WTC11 (cell line): ENCODE results near the gene TRIB2.

ENCODE experiments used
- CREB1 ChIP-seq: sonication (generic); formaldehyde crosslinking; IDR thresholded peaks from 2 replicates; pipeline ENCODE4 v1.8.0; 2023; ENCODE audit warnings: mild to moderate bottlenecking, missing genetic modification reagents
- ZNF219 ChIP-seq: sonication (generic); formaldehyde crosslinking; IDR thresholded peaks from 2 replicates; pipeline ENCODE4 v1.8.0; 2023; ENCODE audit warnings: missing genetic modification reagents, mild to moderate bottlenecking, borderline replicate concordance
- TF ChIP-seq, protein P1 (sequence below): fragments of 200-600 bp; IDR thresholded peaks from 2 replicates; pipeline ENCODE4 v1.8.0; 2022; ENCODE audit warnings: antibody characterized with exemption
- TF ChIP-seq, protein P2 (sequence below): sonication (generic); formaldehyde crosslinking; IDR thresholded peaks from 2 replicates; pipeline ENCODE4 v1.8.1; 2023; ENCODE audit warnings: mild to moderate bottlenecking, missing genetic modification reagents
- TF ChIP-seq, protein P3 (sequence below): sonication (generic); formaldehyde crosslinking; IDR thresholded peaks from 2 replicates; pipeline ENCODE4 v1.8.1; 2022; ENCODE audit warnings: low read depth, mild to moderate bottlenecking, moderate library complexity, missing genetic modification reagents, borderline replicate concordance
- TF ChIP-seq, protein P4 (sequence below): sonication (generic); formaldehyde crosslinking; IDR thresholded peaks from 2 replicates; pipeline ENCODE4 v1.8.0; 2022; ENCODE audit warnings: missing genetic modification reagents
- TF ChIP-seq, protein P5 (sequence below): sonication (generic); formaldehyde crosslinking; IDR thresholded peaks from 2 replicates; pipeline ENCODE4 v1.8.1; 2023; ENCODE audit warnings: mild to moderate bottlenecking, missing genetic modification reagents, moderate library complexity
- TF ChIP-seq, protein P6 (sequence below): sonication (generic); formaldehyde crosslinking; IDR thresholded peaks from 2 replicates; pipeline ENCODE4 v1.8.1; 2023; ENCODE audit warnings: mild to moderate bottlenecking, moderate library complexity, missing genetic modification reagents

DNA sequence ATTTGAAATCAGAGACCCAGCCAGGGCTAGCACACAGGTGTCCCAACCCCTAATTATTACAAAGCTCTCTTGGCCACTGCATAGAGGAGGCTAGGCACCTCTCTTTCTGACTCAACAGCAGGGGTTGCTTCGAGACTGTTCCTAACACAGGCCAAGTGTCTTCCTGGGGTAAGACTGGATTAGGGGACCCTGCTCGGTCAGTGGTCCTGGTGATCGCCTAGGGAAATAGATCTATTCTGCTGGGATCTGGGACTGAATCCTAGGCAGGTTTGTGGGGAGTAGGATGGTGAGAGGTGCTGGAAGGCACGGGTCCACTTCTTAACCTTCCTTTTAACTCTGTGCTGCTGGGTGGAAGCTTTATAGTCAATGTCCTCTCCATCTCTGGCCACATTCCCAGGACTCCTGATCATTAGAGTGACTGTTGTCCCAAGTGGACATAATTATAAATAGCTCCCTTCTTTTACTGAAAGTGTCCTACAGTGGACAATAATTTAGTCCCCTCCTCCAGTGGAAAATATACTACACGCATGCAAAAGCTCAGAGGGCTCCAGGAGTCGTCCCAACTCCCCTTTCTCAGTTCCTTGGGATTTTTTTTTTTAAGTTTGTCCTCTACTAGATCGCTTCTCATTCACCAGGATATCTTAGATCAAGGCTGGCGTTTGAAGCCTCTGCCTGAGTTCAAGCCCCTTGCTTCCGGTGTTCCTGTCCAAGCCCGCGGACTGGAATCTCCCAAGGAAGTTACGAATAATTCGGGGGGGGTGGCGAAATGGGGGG, 1.3 kb upstream of the TRIB2 start:
- TF ChIP-seq, protein P1, sequence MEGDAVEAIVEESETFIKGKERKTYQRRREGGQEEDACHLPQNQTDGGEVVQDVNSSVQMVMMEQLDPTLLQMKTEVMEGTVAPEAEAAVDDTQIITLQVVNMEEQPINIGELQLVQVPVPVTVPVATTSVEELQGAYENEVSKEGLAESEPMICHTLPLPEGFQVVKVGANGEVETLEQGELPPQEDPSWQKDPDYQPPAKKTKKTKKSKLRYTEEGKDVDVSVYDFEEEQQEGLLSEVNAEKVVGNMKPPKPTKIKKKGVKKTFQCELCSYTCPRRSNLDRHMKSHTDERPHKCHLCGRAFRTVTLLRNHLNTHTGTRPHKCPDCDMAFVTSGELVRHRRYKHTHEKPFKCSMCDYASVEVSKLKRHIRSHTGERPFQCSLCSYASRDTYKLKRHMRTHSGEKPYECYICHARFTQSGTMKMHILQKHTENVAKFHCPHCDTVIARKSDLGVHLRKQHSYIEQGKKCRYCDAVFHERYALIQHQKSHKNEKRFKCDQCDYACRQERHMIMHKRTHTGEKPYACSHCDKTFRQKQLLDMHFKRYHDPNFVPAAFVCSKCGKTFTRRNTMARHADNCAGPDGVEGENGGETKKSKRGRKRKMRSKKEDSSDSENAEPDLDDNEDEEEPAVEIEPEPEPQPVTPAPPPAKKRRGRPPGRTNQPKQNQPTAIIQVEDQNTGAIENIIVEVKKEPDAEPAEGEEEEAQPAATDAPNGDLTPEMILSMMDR = no peak
- TF ChIP-seq, protein P2, sequence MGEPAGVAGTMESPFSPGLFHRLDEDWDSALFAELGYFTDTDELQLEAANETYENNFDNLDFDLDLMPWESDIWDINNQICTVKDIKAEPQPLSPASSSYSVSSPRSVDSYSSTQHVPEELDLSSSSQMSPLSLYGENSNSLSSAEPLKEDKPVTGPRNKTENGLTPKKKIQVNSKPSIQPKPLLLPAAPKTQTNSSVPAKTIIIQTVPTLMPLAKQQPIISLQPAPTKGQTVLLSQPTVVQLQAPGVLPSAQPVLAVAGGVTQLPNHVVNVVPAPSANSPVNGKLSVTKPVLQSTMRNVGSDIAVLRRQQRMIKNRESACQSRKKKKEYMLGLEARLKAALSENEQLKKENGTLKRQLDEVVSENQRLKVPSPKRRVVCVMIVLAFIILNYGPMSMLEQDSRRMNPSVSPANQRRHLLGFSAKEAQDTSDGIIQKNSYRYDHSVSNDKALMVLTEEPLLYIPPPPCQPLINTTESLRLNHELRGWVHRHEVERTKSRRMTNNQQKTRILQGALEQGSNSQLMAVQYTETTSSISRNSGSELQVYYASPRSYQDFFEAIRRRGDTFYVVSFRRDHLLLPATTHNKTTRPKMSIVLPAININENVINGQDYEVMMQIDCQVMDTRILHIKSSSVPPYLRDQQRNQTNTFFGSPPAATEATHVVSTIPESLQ (CRISPR knock-in tag) = no peak
- TF ChIP-seq, protein P3, sequence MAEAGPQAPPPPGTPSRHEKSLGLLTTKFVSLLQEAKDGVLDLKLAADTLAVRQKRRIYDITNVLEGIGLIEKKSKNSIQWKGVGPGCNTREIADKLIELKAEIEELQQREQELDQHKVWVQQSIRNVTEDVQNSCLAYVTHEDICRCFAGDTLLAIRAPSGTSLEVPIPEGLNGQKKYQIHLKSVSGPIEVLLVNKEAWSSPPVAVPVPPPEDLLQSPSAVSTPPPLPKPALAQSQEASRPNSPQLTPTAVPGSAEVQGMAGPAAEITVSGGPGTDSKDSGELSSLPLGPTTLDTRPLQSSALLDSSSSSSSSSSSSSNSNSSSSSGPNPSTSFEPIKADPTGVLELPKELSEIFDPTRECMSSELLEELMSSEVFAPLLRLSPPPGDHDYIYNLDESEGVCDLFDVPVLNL (CRISPR knock-in tag) = no peak
- TF ChIP-seq ZNF219 (CRISPR knock-in tag) (no peak), CREB1 (no peak)
- TF ChIP-seq, protein P4, sequence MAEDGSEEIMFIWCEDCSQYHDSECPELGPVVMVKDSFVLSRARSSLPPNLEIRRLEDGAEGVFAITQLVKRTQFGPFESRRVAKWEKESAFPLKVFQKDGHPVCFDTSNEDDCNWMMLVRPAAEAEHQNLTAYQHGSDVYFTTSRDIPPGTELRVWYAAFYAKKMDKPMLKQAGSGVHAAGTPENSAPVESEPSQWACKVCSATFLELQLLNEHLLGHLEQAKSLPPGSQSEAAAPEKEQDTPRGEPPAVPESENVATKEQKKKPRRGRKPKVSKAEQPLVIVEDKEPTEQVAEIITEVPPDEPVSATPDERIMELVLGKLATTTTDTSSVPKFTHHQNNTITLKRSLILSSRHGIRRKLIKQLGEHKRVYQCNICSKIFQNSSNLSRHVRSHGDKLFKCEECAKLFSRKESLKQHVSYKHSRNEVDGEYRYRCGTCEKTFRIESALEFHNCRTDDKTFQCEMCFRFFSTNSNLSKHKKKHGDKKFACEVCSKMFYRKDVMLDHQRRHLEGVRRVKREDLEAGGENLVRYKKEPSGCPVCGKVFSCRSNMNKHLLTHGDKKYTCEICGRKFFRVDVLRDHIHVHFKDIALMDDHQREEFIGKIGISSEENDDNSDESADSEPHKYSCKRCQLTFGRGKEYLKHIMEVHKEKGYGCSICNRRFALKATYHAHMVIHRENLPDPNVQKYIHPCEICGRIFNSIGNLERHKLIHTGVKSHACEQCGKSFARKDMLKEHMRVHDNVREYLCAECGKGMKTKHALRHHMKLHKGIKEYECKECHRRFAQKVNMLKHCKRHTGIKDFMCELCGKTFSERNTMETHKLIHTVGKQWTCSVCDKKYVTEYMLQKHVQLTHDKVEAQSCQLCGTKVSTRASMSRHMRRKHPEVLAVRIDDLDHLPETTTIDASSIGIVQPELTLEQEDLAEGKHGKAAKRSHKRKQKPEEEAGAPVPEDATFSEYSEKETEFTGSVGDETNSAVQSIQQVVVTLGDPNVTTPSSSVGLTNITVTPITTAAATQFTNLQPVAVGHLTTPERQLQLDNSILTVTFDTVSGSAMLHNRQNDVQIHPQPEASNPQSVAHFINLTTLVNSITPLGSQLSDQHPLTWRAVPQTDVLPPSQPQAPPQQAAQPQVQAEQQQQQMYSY = no peak
- TF ChIP-seq, protein P5, sequence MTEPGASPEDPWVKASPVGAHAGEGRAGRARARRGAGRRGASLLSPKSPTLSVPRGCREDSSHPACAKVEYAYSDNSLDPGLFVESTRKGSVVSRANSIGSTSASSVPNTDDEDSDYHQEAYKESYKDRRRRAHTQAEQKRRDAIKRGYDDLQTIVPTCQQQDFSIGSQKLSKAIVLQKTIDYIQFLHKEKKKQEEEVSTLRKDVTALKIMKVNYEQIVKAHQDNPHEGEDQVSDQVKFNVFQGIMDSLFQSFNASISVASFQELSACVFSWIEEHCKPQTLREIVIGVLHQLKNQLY = no peak
- TF ChIP-seq, protein P6, sequence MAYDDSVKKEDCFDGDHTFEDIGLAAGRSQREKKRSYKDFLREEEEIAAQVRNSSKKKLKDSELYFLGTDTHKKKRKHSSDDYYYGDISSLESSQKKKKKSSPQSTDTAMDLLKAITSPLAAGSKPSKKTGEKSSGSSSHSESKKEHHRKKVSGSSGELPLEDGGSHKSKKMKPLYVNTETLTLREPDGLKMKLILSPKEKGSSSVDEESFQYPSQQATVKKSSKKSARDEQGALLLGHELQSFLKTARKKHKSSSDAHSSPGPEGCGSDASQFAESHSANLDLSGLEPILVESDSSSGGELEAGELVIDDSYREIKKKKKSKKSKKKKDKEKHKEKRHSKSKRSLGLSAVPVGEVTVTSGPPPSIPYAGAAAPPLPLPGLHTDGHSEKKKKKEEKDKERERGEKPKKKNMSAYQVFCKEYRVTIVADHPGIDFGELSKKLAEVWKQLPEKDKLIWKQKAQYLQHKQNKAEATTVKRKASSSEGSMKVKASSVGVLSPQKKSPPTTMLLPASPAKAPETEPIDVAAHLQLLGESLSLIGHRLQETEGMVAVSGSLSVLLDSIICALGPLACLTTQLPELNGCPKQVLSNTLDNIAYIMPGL (CRISPR knock-in tag) = no peak
